Central memory CD4-positive, alpha-beta T cell (primary cell): ENCODE results near the gene SSRP1.

Experiments used
- DNase-seq: peaks from one replicate; pipeline ENCODE4 v3.0.0; 2022

SSRP1 gene

GRCh38 chr11:57335023-57335342 is 709 bp downstream of the SSRP1 start:
- DNase-seq, result no peak

- no peak for DNase-seq
Measured at GRCh38 chr11:57332694-57333440, 2.8 kb downstream of the SSRP1 start.

- no peak for DNase-seq
Measured at GRCh38 chr11:57331720-57332119, 4.0 kb downstream of the SSRP1 start.

GRCh38 chr11:57330029-57330428 is 5.7 kb downstream of the SSRP1 start:
- DNase-seq, result no peak

GRCh38 chr11:57327721-57328120 is 8.0 kb downstream of the SSRP1 start:
- DNase-seq, result no peak

- no peak for DNase-seq
Measured at GRCh38 chr11:57325735-57326048, 10.0 kb downstream of the SSRP1 start.

GRCh38 chr11:57324886-57325734 is 10.6 kb downstream of the SSRP1 start, which contains the start of gene TNKS1BP1:
TSS of gene TNKS1BP1 (minus strand) at chr11:57324952. CDS start at chr11:57321885, 3,067 bp downstream.
- DNase-seq, result peak; percentile 90

- no peak for DNase-seq
Measured at GRCh38 chr11:57324154-57324885, 11.4 kb downstream of the SSRP1 start.

- DNase-seq, result no peak
Measured at GRCh38 chr11:57323855-57324153, 11.9 kb downstream of the SSRP1 start.

- no peak for DNase-seq
Measured at GRCh38 chr11:57323167-57323854, 12.4 kb downstream of the SSRP1 start.

- no peak for DNase-seq
Measured at GRCh38 chr11:57322256-57323166, 13.2 kb downstream of the SSRP1 start.

- no peak for DNase-seq
Measured at GRCh38 chr11:57321388-57322255, 14.1 kb downstream of the SSRP1 start.

GRCh38 chr11:57320719-57321387 is 14.8 kb downstream of the SSRP1 start:
- no peak for DNase-seq

GRCh38 chr11:57320067-57320718 is 15.5 kb downstream of the SSRP1 start:
- DNase-seq, result no peak

- no peak for DNase-seq
Measured at GRCh38 chr11:57318178-57318577, 17.5 kb downstream of the SSRP1 start.

GRCh38 chr11:57316017-57316416 is 19.7 kb downstream of the SSRP1 start:
- no peak for DNase-seq

- DNase-seq, result no peak
Measured at GRCh38 chr11:57315491-57315890, 20.2 kb downstream of the SSRP1 start.

GRCh38 chr11:57314221-57314973 is 21.3 kb downstream of the SSRP1 start:
- DNase-seq, result no peak

GRCh38 chr11:57313788-57314135 is 21.9 kb downstream of the SSRP1 start:
- no peak for DNase-seq
